ENCODE measurements around the gene VPS52. TPM values are rescaled to one million over a fixed set of nuclear protein-coding genes. Genes with fewer than 3 reads are reported as not detected.
A peak's percentile ranks its signal among the peaks of the same experiment; 100 is the strongest.

The VPS52 gene
- total RNA-seq, 1 experiment from 2014 or later: 57.8 TPM

DNA sequence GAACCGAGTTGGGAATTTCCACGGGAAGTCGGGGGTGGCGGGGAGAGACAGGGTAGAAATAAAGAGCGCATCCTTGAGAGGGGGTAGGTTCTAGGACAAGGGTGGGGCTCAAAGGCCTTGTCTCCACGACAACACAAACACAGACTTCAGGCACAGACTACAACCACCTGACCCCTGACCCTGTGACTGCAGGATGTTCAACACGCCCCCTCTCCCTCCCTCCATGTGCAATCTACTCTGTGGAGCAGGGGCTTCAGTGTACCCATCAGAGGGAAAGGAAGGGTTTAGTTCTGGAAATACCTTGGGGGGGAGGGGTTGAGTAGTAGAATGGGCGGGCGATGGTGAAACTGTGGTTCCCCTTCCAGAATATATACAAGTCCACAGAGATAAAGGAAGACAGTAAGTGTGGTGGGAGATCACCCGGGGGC lies 42.9 kb upstream of the VPS52 start:
- Histone ChIP-seq H3K27me3 (ENCODE audit: control insufficient read depth, insufficient read depth, low read length) (peaks cover 17% of the 10 kb centered on the region; the same call in 1 of the 2 replicates), H3K36me3 (replicated peaks; ENCODE audit: control insufficient read depth, insufficient read depth, low read length) (peaks cover 11% of the 10 kb centered on the region), H3K4me3 (ENCODE audit: insufficient read depth, low read depth, low read length) (peak overlapping the region; percentile 87)
- peak; percentile 79 for DNase-seq

DNA sequence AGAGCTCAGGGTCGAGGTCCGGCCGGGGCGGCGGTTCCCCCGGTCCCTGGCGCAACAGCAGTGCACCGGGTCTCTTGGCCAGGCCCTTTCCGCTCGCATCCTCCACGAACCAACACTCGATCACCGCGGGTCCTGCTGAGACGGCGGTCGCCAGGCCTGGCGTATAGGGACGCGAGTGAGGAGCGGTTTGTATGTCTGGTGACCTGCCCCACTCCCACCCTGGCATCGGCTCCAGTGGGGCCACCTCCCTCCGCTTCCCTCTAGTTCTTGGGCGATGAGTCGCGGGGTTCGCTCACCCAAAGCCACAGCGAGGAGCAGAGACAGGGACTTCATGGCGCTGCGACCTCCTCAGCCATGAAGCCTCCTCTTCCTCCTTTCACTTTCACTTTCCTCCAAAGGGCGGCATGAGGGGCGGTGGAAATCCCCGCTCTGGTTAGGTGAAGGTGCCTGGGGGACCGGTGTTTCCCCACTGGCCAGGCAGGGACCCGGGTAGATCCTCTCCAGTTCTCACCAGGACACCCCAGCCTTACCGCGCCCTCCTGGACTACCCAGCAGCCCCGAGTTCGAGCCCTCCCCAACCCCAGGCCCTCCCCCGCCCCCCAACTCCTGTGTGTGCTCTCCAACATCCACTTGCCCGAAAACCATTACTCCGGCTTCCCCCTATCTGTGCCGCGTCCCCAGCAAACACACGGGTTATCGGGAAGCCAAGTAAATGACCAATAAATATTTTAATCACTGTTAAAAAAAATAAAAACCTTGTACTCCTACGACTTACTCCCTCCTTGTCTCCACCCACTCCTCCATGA lies 42.2 kb upstream of the VPS52 start, which contains the start of gene TAPBP:
TAPBP (minus strand) TSS at position 370 of the 806 bp plus-strand sequence; CDS start at position 333, 37 bp downstream.
- H3K27me3 ChIP-seq (ENCODE audit: control insufficient read depth, insufficient read depth, low read length): peaks cover 17% of the 10 kb centered on the region; the same call in 1 of the 2 replicates

DNA sequence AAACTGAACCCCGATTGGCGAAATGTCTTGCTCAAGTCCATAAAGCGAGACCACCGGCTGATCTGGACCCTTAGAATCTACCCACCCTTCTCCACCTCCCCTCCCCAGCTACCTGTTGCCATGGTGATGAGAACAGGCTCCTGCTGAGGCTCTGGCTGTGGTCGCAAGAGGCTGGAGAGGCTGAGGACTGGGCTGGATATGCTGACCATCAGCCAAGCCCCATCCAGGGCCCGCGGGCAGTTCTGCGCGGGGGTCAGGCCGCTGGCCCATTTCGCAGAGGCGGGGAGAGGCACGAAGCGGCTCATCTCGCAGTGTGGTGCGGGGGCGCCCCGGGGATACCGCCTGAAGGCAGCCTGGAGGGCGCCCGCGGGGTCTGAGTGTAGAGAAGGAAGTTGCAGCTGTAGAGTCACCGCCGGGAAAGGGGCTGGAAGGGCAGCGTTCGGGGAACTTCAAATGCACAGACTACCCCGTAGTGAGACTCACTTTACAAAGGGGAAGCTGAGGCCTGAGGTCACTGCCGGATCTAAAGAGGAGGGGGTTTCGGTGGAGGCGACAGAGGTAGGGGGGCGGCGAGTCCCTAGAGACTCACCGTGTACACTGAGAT lies 41.5 kb upstream of the VPS52 start:
- DNase-seq: peak; percentile 85
- peak overlapping the region; percentile 87 for H3K4me3 ChIP-seq (ENCODE audit: insufficient read depth, low read depth, low read length)
- H3K36me3 ChIP-seq (replicated peaks; ENCODE audit: control insufficient read depth, insufficient read depth, low read length): no peaks in the 10 kb centered on the region
- peaks cover 17% of the 10 kb centered on the region; the same call in 1 of the 2 replicates for H3K27me3 ChIP-seq (ENCODE audit: control insufficient read depth, insufficient read depth, low read length)

More for the DNA sequence above, 42.2 kb upstream of the VPS52 start, which contains the start of gene TAPBP:
- DNase-seq: peak; percentile 83
- Histone ChIP-seq H3K36me3 (replicated peaks; ENCODE audit: control insufficient read depth, insufficient read depth, low read length) (peaks cover 5% of the 10 kb centered on the region), H3K4me3 (ENCODE audit: insufficient read depth, low read depth, low read length) (peak within 1 kb of the TSS; percentile 87)

DNA sequence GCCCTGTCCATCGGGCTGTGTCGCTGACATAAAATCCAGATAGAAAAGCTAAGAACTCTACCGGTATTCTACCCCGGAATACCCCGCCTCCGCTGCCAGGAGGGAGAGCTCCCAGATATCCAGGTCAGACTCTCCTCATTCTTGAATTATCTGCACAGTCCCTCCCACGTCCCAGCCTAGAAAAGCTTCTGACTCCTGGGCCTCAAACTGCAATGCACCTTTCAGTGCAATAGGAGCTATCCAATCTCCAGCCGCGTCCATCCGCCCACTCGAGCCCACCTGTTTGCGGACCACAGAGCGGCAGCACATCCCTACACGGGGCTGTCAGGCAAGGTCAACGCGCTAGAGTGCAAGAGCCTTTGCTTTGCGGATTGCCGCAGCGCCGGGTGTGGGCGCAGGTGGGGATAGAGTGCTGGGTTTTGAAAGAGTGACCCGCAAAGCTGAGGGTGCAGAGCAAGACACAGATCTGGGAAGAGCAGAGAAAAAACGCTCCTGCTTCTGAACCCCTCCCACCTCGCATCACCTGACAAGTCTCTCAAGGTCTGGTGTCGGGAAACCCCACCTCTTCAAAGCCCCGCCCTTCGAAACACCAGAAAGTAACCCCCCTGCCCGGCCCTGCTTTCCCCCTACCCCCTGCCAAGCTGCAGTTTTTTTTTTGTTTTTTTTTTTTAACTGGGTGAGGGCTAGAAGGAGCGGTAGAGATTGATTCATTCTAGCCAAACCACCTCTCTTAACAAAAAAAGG lies 40.9 kb upstream of the VPS52 start:
- peak overlapping the region; percentile 87 for H3K4me3 ChIP-seq (ENCODE audit: insufficient read depth, low read depth, low read length)
- no peaks in the 10 kb centered on the region for H3K36me3 ChIP-seq (replicated peaks; ENCODE audit: control insufficient read depth, insufficient read depth, low read length)
- H3K27me3 ChIP-seq (ENCODE audit: control insufficient read depth, insufficient read depth, low read length): peaks cover 17% of the 10 kb centered on the region; the same call in 1 of the 2 replicates
- DNase-seq: peak; percentile 96

- DNase-seq: no peak
- Histone ChIP-seq H3K27me3 (ENCODE audit: control insufficient read depth, insufficient read depth, low read length) (no peaks in the 10 kb centered on the region), H3K4me3 (ENCODE audit: insufficient read depth, low read depth, low read length) (no peak overlapping the region), H3K36me3 (replicated peaks; ENCODE audit: control insufficient read depth, insufficient read depth, low read length) (peaks cover 3% of the 10 kb centered on the region; the same call in 1 of the 2 replicates)
Observed at GRCh38 chr6:33306356-33306755, 34.7 kb upstream of the VPS52 start.

- no peak overlapping the region for H3K4me3 ChIP-seq (ENCODE audit: insufficient read depth, low read depth, low read length)
- DNase-seq: no peak
- H3K36me3 ChIP-seq (replicated peaks; ENCODE audit: control insufficient read depth, insufficient read depth, low read length): peaks cover 3% of the 10 kb centered on the region; the same call in 1 of the 2 replicates
- no peaks in the 10 kb centered on the region for H3K27me3 ChIP-seq (ENCODE audit: control insufficient read depth, insufficient read depth, low read length)
Observed at GRCh38 chr6:33305052-33305451, 33.4 kb upstream of the VPS52 start.

DNA sequence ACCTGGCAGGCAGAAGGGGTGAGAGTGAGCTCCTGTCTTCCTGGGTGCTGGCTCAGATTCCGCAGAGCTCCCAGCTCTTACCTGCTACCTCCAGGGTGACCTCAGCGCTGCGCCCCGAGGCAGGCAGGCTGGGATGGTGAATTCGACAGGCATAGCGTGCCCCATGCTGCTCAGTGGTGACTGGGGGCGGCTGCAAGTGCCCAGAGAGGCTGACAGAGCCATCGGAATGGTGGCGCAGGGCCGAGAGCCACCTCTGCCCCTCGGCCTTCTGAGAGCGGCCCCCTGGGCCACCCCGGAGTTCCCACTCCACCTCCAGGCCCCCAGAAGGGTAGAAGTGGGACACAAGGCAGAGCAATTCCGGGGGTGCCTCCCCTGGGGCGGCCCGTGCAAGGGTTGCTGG lies 32.5 kb upstream of the VPS52 start:
- no peak for DNase-seq
- Histone ChIP-seq H3K4me3 (ENCODE audit: insufficient read depth, low read depth, low read length) (no peak overlapping the region), H3K36me3 (replicated peaks; ENCODE audit: control insufficient read depth, insufficient read depth, low read length) (peaks cover 3% of the 10 kb centered on the region; the same call in 1 of the 2 replicates), H3K27me3 (ENCODE audit: control insufficient read depth, insufficient read depth, low read length) (no peaks in the 10 kb centered on the region)

- Histone ChIP-seq H3K36me3 (replicated peaks; ENCODE audit: control insufficient read depth, insufficient read depth, low read length) (peaks cover 3% of the 10 kb centered on the region; the same call in 1 of the 2 replicates), H3K4me3 (ENCODE audit: insufficient read depth, low read depth, low read length) (no peak overlapping the region)
- no peak for DNase-seq
Observed at GRCh38 chr6:33301877-33302276, 30.2 kb upstream of the VPS52 start.

GRCh38 chr6:33299237-33299944 lies 27.7 kb upstream of the VPS52 start:
- no peaks in the 10 kb centered on the region for H3K27me3 ChIP-seq (ENCODE audit: control insufficient read depth, insufficient read depth, low read length)
- DNase-seq: peak; percentile 94
- H3K4me3 ChIP-seq (ENCODE audit: insufficient read depth, low read depth, low read length): peak overlapping the region; percentile 88
- H3K36me3 ChIP-seq (replicated peaks; ENCODE audit: control insufficient read depth, insufficient read depth, low read length): peaks cover 7% of the 10 kb centered on the region

More at GRCh38 chr6:33301877-33302276, 30.2 kb upstream of the VPS52 start:
- no peaks in the 10 kb centered on the region for H3K27me3 ChIP-seq (ENCODE audit: control insufficient read depth, insufficient read depth, low read length)

- Histone ChIP-seq H3K4me3 (ENCODE audit: insufficient read depth, low read depth, low read length) (peak within 1 kb of the TSS; percentile 88), H3K36me3 (replicated peaks; ENCODE audit: control insufficient read depth, insufficient read depth, low read length) (peaks cover 5% of the 10 kb centered on the region), H3K27me3 (ENCODE audit: control insufficient read depth, insufficient read depth, low read length) (no peaks in the 10 kb centered on the region)
- DNase-seq: peak; percentile 86
Observed at GRCh38 chr6:33298773-33299236, 27.1 kb upstream of the VPS52 start, which contains the start of gene RGL2. Gene RGL2, minus strand, starts transcription at chr6:33298942. Its CDS starts 332 bp downstream, at chr6:33298610.

- H3K4me3 ChIP-seq (ENCODE audit: insufficient read depth, low read depth, low read length): peak overlapping the region; percentile 88
- H3K27me3 ChIP-seq (ENCODE audit: control insufficient read depth, insufficient read depth, low read length): no peaks in the 10 kb centered on the region
- peak; percentile 95 for DNase-seq
- H3K36me3 ChIP-seq (replicated peaks; ENCODE audit: control insufficient read depth, insufficient read depth, low read length): peaks cover 8% of the 10 kb centered on the region
Observed at GRCh38 chr6:33297956-33298772, 26.5 kb upstream of the VPS52 start.

GRCh38 chr6:33297406-33297955 lies 25.8 kb upstream of the VPS52 start:
- peak; percentile 96 for DNase-seq

More at GRCh38 chr6:33297406-33297955, 25.8 kb upstream of the VPS52 start:
- Histone ChIP-seq H3K36me3 (replicated peaks; ENCODE audit: control insufficient read depth, insufficient read depth, low read length) (peaks cover 10% of the 10 kb centered on the region), H3K27me3 (ENCODE audit: control insufficient read depth, insufficient read depth, low read length) (no peaks in the 10 kb centered on the region), H3K4me3 (ENCODE audit: insufficient read depth, low read depth, low read length) (peak overlapping the region; percentile 88)

All from H7 (cell line).